DND-41 (cell line): ENCODE measurements around the gene NR5A2.

Experiments
- ATAC-seq: fragments of 200-7000 bp; cut with Tn5 transposase; 3 replicates; pipeline ENCODE4 v1.9.1; 2021; ENCODE audit warnings: low read depth; ENCODE audit not compliant: insufficient read depth
- DNase-seq: peaks from one replicate; pipeline ENCODE4 v3.0.0-alpha.2; 2020
- H2AFZ ChIP-seq: 2 replicates; pipeline ENCODE4 v1.6.0; 2012; ENCODE audit warnings: low read depth, low read length
- H3K27ac ChIP-seq: 2 replicates; pipeline ENCODE4 v1.5.1; 2012; ENCODE audit warnings: low read length, inconsistent platforms
- H3K27me3 ChIP-seq: fragments of 200-600 bp; sonication (generic); 2 replicates; pipeline ENCODE4 v1.6.0; 2012; ENCODE audit warnings: low read length, mild to moderate bottlenecking, inconsistent platforms; ENCODE audit not compliant: insufficient read depth, poor library complexity
- H3K36me3 ChIP-seq: 2 replicates; pipeline ENCODE4 v1.5.1; 2012; ENCODE audit warnings: low read length, inconsistent platforms; ENCODE audit not compliant: insufficient read depth
- H3K4me1 ChIP-seq: 2 replicates; pipeline ENCODE4 v1.5.1; 2012; ENCODE audit warnings: mild to moderate bottlenecking, low read length; ENCODE audit not compliant: insufficient read depth
- H3K4me2 ChIP-seq: 2 replicates; pipeline ENCODE4 v1.6.0; 2012; ENCODE audit warnings: mild to moderate bottlenecking, moderate library complexity, low read length, inconsistent platforms; ENCODE audit not compliant: insufficient read depth
- H3K4me3 ChIP-seq, 2 experiments: fragments of 200-600 bp in 1 of 2; shearing (Covaris generic) in 1 of 2; 2 replicates each; pipeline ENCODE4 v1.5.1; 2012 to 2016; ENCODE audit warnings: inconsistent platforms in 2 of 2, low read length in 2 of 2, mild to moderate bottlenecking in 2 of 2, low read depth in 1 of 2, moderate library complexity in 1 of 2
- H3K79me2 ChIP-seq: 2 replicates; pipeline ENCODE4 v1.6.0; 2012; ENCODE audit warnings: low read length, inconsistent platforms; ENCODE audit not compliant: insufficient read depth
- H3K9ac ChIP-seq: 2 replicates; pipeline ENCODE4 v1.6.0; 2012; ENCODE audit warnings: low read depth, mild to moderate bottlenecking, inconsistent platforms, low read length, moderate library complexity
- H3K9me3 ChIP-seq: 2 replicates; pipeline ENCODE4 v1.5.1; 2012; ENCODE audit warnings: low read length, moderate library complexity, mild to moderate bottlenecking, inconsistent platforms; ENCODE audit not compliant: insufficient read depth, severe bottlenecking
- H4K20me1 ChIP-seq: 2 replicates; pipeline ENCODE4 v1.6.0; 2012; ENCODE audit warnings: low read length; ENCODE audit not compliant: insufficient read depth
- CTCF ChIP-seq: IDR thresholded peaks from 2 replicates; pipeline ENCODE4 v1.5.1; 2012; ENCODE audit warnings: borderline replicate concordance, low read length, moderate library complexity, mild to moderate bottlenecking; ENCODE audit not compliant: poor library complexity, severe bottlenecking; ENCODE audit errors: extremely low read depth
- EZH2 ChIP-seq: IDR thresholded peaks from 3 replicates; pipeline ENCODE4 v1.6.1; 2012; ENCODE audit warnings: borderline replicate concordance, low read depth, mild to moderate bottlenecking, moderate library complexity, low read length, inconsistent platforms; ENCODE audit not compliant: severe bottlenecking

Gene NR5A2

GRCh38 chr1:200038981-200039848 lies 11.7 kb downstream of the NR5A2 start:
- Histone ChIP-seq H3K4me1 (no peaks in the 10 kb centered on the region), H3K27me3 (peaks cover 41% of the 10 kb centered on the region), H3K4me3 (no peak overlapping the region), H3K9me3 (no peaks in the 10 kb centered on the region), H3K79me2 (no peaks in the 10 kb centered on the region), H4K20me1 (no peaks in the 10 kb centered on the region; the same call in 1 of the 2 replicates), H3K36me3 (no peaks in the 10 kb centered on the region), H2AFZ (no peak overlapping the region), H3K4me2 (no peak overlapping the region), H3K9ac (no peak overlapping the region), H3K27ac (no peak overlapping the region)
- ATAC-seq: no peak
- no peak for DNase-seq
- no peak for TF ChIP-seq CTCF
- TF ChIP-seq EZH2: no peak

GRCh38 chr1:200039849-200040474 lies 12.5 kb downstream of the NR5A2 start:
- no peak overlapping the region for H3K4me2 ChIP-seq

GRCh38 chr1:200040481-200041138 lies 13.1 kb downstream of the NR5A2 start:
- TF ChIP-seq EZH2 (no peak), CTCF (no peak)
- Histone ChIP-seq H3K4me3 (no peak overlapping the region), H3K79me2 (no peaks in the 10 kb centered on the region), H3K9me3 (no peaks in the 10 kb centered on the region), H3K27me3 (peaks cover 47% of the 10 kb centered on the region), H3K9ac (no peak overlapping the region), H3K4me2 (no peak overlapping the region), H4K20me1 (no peaks in the 10 kb centered on the region; the same call in 1 of the 2 replicates), H3K36me3 (no peaks in the 10 kb centered on the region), H3K27ac (no peak overlapping the region), H3K4me1 (no peaks in the 10 kb centered on the region), H2AFZ (no peak overlapping the region)
- DNase-seq: no peak
- ATAC-seq: no peak

More at GRCh38 chr1:200039849-200040474, 12.5 kb downstream of the NR5A2 start:
- DNase-seq: no peak
- peaks cover 44% of the 10 kb centered on the region for H3K27me3 ChIP-seq
- no peaks in the 10 kb centered on the region for H3K9me3 ChIP-seq
- no peak overlapping the region for H3K9ac ChIP-seq
- H3K4me3 ChIP-seq: no peak overlapping the region
- no peak for ATAC-seq
- H4K20me1 ChIP-seq: no peaks in the 10 kb centered on the region; the same call in 1 of the 2 replicates
- no peak overlapping the region for H3K27ac ChIP-seq
- TF ChIP-seq CTCF (no peak), EZH2 (no peak)
- H3K36me3 ChIP-seq: no peaks in the 10 kb centered on the region
- no peaks in the 10 kb centered on the region for H3K79me2 ChIP-seq
- no peaks in the 10 kb centered on the region for H3K4me1 ChIP-seq
- no peak overlapping the region for H2AFZ ChIP-seq
